Mucosa of descending colon (tissue), 3 donors: ENCODE measurements around the gene TIMP3. TPM values are rescaled to one million over a fixed set of nuclear protein-coding genes. Genes with fewer than 3 reads are reported as not detected.

Experiments used
- ATAC-seq: fragments of 200-7000 bp; cut with Tn5 transposase; one replicate; pipeline ENCODE4 v1.9.1; 2020; ENCODE audit warnings: mild to moderate bottlenecking, moderate library complexity
- DNase-seq, 3 donors: peaks; one replicate each; pipeline ENCODE4 v3.0.0-alpha.2; 2020
- H3K36me3 ChIP-seq: fragments of 200-600 bp; one replicate; pipeline ENCODE4 v1.8.0; 2021; ENCODE audit warnings: low read depth, mild to moderate bottlenecking
- H3K4me1 ChIP-seq: fragments of 200-600 bp; one replicate; pipeline ENCODE4 v1.8.0; 2021; ENCODE audit warnings: low read depth, mild to moderate bottlenecking
- H3K4me3 ChIP-seq: fragments of 200-600 bp; one replicate; pipeline ENCODE4 v1.8.0; 2021; ENCODE audit warnings: mild to moderate bottlenecking
- H3K9me3 ChIP-seq: fragments of 200-600 bp; one replicate; pipeline ENCODE4 v1.8.0; 2021; ENCODE audit warnings: mild to moderate bottlenecking
- intact Hi-C, 2 donors: fragments of 100-400 bp; cut with DNase I in 1 of 2; cut with micrococcal nuclease in 1 of 2; formaldehyde crosslinking; loops; one replicate each; pipeline versions ENCODE4 v1.11.0 to v1.11.1; 2022; cut with DNase I, micrococcal nuclease
- total RNA-seq, 3 donors: library from RNA; stranded (reverse); fragmentation: NEBNext Ultra II Directional in 2 of 3; extraction: Animal tissue kit (Norgen Biotek cat#: 25700) in 2 of 3; gene quantifications; one replicate each; pipeline versions ENCODE4 v1.2.1 to v1.2.4, GENCODE V29; 2021 to 2023
- TF ChIP-seq, protein P1 (sequence below): fragments of 200-600 bp; IDR thresholded peaks from one replicate; pipeline ENCODE4 v1.8.0; 2022; ENCODE audit warnings: antibody characterized with exemption, mild to moderate bottlenecking
- donor health status: DM: no; HTN: no; CAD: no; lungs with moderate emphysema.
- donor health status: DM: no; HTN: no; CAD: no.
- donor health status: DM: no; HTN: yes; CAD: no.

The TIMP3 gene
- total RNA-seq, 3 donors from 2014 or later = 14.4 to 193 (median 49.1) TPM

DNA sequence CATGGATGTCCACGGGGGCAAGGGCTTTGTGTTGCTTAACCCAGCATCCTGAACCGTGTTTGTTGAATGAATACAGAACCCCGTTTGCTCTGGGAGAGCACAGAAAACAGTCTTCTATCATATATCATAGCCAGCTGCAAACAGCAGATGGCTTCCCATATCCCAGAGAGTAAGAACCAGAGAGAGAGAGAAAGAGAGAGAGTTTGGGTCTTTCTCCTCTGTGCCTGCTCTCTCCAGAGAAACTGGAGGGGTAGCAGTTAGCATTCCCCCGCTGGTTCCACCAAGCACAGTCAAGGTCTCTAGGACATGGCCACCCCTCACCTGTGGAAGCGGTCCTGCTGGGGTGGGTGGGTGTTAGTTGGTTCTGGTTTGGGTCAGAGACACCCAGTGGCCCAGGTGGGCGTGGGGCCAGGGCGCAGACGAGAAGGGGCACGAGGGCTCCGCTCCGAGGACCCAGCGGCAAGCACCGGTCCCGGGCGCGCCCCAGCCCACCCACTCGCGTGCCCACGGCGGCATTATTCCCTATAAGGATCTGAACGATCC is 440 bp upstream of the TIMP3 start:
- TF ChIP-seq, protein P1, sequence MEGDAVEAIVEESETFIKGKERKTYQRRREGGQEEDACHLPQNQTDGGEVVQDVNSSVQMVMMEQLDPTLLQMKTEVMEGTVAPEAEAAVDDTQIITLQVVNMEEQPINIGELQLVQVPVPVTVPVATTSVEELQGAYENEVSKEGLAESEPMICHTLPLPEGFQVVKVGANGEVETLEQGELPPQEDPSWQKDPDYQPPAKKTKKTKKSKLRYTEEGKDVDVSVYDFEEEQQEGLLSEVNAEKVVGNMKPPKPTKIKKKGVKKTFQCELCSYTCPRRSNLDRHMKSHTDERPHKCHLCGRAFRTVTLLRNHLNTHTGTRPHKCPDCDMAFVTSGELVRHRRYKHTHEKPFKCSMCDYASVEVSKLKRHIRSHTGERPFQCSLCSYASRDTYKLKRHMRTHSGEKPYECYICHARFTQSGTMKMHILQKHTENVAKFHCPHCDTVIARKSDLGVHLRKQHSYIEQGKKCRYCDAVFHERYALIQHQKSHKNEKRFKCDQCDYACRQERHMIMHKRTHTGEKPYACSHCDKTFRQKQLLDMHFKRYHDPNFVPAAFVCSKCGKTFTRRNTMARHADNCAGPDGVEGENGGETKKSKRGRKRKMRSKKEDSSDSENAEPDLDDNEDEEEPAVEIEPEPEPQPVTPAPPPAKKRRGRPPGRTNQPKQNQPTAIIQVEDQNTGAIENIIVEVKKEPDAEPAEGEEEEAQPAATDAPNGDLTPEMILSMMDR = no peak
- Histone ChIP-seq H3K4me3 (no peak overlapping the region), H3K36me3 (no peaks in the 10 kb centered on the region), H3K4me1 (peaks cover 10% of the 10 kb centered on the region), H3K9me3 (no peaks in the 10 kb centered on the region)
- intact Hi-C loops = no loop called here
- ATAC-seq = no peak
- DNase-seq = no peak

DNA sequence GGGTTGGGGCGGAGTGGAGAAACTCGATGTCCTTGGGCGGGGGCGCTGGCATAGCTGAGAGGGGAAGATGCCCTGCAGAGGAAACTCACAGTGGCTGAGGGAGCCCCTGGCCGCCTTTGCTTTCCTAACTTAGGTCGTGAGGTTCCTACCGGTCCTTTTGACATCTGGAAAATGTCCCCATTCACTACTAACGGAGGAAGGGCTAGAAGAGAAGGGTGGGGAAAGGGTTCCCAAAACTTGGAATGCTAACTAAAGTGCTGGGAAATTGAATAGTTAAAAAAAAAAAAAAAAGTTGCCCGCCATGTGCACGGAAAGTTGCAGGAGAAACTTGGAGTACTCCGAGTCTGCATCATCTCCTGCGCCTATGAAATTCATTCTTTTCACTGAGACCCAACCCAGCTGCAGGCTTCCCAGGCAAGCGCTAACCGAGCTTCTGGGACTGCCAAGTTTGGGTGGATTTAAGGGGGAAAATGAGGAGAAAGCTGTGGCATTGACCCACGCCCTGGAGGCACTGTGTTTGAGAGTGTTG is 796 bp downstream of the TIMP3 start:
- Histone ChIP-seq H3K36me3 (no peaks in the 10 kb centered on the region), H3K4me3 (peak overlapping the region; percentile 24), H3K9me3 (no peaks in the 10 kb centered on the region), H3K4me1 (peaks cover 10% of the 10 kb centered on the region)
- intact Hi-C loops = no loop called here
- DNase-seq = no peak
- ATAC-seq = no peak
- TF ChIP-seq, protein P1 = no peak

DNA sequence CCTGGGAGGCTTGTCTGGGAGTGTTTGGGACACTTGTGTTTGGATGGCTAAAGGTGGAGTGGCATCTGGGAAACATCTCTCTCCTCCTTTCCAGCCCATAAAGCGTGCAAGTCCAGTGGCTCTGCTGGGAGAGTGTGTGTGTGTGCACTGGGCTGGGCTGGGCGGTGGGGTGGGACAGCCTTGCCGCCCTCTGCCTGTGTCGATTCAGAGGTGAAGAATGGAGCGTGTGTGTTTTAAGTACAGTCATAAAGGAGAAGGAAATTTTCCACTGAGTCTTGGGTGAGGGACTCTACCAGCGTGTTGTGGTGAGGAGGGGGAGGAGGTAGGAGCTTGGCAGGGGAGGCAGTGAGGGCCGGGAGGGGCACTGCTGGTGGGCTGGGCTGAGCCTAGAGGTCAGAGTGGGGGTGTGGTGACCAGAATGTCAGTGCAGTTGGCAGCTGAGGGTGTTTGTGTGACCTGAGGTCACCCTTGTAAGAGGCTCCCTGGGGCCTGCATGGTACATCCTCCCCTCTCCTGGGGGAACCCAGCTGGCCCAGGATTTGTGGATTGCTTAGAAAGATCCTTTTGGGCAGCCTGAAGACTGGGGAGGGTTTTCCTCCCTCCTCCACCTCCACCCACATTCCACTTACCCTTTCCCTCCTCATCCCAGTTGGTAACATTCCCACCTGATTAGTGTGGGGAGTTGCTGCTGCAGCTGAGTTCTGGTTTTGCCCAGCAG is 1.7 kb downstream of the TIMP3 start:
- Histone ChIP-seq H3K36me3 (no peaks in the 10 kb centered on the region), H3K9me3 (no peaks in the 10 kb centered on the region), H3K4me3 (no peak overlapping the region), H3K4me1 (peaks cover 10% of the 10 kb centered on the region)
- ATAC-seq (peak; percentile 27), DNase-seq (no peak)
- intact Hi-C loops = no loop called here
- TF ChIP-seq, protein P1 = no peak

DNA sequence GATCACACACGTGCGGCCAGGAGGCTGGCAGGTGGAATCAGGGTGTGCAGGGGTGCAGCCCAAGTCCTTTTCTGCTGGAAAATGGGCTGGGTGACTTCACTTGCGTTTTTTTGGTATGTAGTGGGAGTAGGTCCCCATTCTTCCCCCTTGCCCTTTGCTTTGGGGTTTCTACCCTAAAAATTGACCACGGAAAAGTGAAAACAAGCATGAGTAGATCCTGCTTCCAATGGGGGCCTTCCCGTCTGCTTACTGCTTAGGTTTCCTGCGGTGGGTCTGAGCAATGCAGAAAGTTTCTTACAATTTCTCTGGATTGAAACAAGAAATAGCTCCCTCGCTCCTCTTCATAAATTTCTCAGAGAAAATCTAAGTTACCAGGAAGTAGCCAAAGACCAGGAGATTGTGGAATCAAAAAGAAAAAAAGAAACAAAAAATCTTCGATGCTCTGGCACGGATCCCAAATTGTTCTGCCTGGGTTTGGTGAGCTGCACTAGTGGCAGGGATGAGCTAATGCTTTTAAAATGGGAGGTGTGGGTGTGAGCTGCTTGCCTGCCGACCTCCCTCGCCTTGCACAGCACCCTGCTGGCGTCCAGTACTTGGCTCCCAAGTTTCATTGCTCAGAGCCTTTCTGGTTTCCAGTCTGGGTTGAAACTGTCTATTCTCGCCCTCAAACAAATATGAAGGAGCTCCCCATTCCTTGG is 2.4 kb downstream of the TIMP3 start:
- Histone ChIP-seq H3K36me3 (no peaks in the 10 kb centered on the region), H3K4me3 (no peak overlapping the region), H3K9me3 (no peaks in the 10 kb centered on the region), H3K4me1 (peaks cover 10% of the 10 kb centered on the region)
- DNase-seq (no peak), ATAC-seq (no peak)
- TF ChIP-seq, protein P1 = no peak
- intact Hi-C loops = no loop called here

DNA sequence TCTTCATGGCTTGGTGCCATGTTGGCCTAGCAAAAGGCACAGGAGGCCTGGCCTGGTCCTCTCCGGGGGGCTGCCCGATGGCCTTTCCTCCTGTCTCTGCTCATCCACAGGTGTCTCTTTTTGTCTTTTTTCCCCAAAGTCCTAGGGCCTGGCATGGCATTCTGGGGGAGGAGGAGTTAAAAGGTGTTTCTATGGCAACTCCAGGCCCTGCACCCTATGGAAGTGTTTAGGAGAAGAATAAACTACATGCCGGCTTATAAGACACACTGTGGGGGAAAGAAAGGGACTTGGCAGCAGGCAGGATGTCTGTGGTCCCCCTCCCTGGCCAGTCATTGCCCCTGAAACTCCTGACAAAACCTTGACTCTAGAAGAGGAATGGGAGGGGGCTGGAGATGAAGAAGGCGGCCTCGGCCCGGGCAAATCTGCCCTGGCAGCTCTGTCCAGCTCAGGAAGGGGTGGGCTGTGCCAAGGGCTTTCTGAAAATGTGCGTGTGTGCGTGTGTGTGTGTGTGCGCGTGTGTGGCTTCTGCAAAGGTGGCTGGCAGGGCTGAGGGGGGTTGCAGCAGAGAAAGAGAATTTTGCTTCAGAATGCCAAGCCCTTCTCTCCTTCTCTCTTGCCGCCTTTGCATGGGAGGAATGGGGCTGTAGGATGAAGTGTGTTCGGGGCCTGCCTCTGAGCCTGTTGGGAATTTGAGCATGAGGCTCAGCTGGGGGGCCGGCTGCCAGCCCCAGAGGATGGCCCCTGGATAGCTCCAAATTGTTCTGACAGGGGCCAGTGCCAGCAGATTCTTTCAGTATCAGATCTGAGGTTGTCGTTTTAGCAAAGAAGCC is 3.2 kb downstream of the TIMP3 start:
- no peak overlapping the region for H3K4me3 ChIP-seq
- H3K36me3 ChIP-seq = no peaks in the 10 kb centered on the region
- ATAC-seq = no peak
- TF ChIP-seq, protein P1 = no peak
- no peaks in the 10 kb centered on the region for H3K9me3 ChIP-seq
- intact Hi-C loops = no loop called here
- DNase-seq = no peak
- H3K4me1 ChIP-seq = peaks cover 10% of the 10 kb centered on the region
